ENCODE data around the gene SERPINA1.

SERPINA1 gene

DNA sequence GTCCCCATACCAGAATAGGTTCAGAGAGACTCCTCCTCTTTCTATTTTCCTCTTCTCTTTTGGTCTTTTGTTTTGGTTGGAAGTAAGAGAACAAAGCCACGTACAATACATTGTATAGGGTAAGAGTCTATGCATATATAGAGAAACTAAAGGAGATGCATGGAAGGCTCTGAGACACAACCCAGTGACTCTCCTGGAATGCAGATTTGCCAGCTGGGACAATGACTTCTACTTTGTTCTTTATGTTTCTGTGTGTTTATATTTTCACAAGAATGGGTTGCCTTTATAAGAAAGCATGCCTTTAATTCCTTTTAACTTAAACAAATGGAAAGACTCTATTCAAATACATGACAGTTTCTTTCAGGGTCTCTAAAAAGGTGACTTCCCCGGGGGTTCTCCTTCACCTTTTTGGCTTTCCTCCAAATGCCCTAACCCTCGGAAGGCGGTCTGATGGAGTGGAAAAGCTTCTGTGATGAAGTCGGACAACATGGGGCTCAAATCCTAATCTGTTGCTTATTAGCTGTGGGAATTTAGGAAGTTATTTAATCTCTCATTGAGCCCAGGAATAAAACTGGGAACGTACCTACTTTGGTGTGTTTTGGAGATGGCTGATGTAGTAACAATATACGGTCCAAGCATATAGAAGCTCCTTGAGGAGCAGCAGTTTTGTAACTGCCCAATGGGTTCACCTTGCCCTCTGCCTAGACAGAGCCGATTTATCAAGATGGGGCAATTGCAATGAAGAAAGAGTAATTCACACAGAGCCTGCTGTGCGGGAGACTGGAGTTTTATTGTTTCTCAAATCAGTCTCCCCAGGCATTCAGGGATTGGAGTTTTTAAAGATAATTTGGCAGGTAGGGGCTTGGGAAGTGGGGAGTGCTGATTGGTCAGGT is 9.1 kb upstream of the SERPINA1 start:
- no peak for DNase-seq (ENCODE audit: low read depth)

DNA sequence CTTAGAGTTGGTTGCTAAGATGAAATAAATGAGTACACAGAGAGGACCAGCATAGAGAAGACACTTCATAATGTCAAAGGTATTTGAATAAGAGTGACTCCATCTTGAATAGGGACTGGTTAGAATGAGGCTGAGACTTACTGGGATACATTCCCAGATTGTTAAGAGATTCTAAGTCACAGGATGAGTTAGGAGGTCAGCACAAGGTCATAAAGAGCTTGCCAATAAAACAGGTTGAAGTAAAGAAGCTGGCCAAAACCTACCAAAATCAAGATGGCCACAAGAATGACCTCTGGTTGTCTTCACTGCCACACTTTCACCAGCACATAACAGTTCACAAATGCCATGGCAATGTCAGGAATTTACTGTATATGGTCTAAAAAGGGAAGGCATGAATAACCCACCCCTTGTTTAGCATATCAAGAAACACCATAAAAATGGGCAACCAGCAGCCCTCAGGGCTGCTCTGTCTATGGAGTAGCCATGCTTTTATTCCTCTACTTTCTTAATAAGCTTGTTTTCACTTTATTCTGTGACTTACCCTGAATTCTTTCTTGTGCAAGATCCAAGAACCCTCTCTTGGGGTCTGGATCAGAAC is 8.3 kb upstream of the SERPINA1 start:
- DNase-seq (ENCODE audit: low read depth): no peak

DNA sequence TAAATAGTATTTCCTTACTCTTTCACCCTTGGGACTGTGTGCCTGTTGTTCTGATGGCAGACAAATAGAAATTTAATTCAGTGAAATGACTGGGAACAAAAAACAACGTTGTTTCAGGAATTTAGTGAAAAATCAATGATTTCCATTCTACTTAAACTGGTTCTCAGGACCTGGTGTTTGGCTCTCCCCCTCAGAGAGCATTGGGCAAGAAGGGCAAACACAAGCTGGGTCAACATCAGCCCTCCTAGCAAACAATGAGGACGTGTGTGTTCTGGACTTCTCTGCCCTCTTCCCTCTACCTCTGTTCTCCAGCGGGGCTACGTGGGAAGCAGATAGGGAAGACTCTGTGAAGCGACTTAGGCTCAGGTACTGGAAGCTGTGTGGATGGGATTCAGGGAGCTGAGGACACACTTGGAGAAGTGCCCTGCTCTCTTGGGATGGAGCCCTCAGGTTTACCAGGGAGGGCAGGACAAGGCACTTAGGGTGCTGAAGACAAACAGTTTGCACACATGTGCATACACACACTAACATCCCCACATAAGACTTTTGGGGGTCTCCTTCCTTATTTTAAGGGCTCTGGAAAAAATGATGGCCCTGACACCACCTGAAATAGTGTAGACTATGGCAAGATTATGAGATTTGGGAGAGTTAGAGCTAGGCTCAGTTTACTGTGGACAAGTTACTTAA is 7.6 kb upstream of the SERPINA1 start:
- no peak for DNase-seq (ENCODE audit: low read depth)

DNA sequence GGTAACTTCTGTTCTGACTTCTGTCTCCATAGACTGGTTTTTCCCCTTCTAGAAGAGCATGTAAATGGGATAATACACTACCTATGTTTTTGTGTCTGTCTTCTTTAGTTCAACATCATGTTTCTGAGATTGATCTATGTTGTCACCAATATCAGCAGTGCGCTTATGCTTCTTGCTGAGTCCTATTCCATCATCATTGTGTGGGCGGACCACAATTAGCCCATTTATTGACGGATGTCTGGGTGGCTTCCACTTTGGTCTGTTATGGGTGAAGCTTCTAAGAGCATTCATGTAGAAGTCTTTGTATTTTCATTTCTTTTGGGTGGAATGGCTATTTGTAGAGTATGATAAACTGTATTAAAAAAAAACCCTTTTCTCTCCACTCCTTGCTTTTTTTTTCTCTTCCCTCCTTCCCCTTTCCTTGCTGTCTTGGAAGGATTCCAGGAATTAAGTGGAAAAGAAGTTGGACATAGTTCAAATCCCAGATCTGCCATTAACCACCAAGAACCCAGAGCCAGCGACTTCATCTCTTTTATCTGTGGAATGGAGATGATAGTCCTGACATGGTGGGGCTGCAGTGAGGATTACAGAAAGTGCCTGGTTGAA is 7.0 kb upstream of the SERPINA1 start:
- DNase-seq (ENCODE audit: low read depth): no peak

DNA sequence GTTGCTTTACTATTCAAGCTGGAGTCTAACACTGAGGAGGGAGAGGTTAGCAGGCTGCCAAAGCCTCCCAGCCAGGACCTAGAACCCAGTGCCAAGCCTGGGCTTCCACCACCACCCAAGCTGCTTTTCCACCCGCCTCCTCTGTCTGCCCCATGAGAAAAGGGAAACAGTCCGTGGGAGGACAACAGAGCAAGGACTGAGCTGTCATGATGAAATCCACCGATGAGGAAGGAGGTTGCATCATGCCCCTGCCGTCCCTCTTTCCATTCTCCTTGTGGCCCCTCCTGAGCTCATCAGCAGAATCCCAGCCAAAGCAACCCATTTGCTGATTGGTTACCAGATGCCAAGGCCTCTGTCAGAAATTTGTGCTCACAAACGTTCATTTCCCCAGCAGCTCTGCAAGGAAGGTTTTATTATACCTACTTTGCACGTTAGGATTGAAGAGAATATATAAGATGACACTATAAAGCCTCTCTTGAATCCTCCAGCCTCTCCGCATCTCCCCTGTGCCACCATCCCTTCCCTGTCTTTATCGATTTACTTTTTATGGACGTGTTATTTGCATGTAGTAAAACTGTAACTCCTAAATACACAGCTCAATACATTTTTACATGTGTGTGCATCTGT is 6.3 kb upstream of the SERPINA1 start:
- peak; percentile 82 for DNase-seq (ENCODE audit: low read depth)

DNA sequence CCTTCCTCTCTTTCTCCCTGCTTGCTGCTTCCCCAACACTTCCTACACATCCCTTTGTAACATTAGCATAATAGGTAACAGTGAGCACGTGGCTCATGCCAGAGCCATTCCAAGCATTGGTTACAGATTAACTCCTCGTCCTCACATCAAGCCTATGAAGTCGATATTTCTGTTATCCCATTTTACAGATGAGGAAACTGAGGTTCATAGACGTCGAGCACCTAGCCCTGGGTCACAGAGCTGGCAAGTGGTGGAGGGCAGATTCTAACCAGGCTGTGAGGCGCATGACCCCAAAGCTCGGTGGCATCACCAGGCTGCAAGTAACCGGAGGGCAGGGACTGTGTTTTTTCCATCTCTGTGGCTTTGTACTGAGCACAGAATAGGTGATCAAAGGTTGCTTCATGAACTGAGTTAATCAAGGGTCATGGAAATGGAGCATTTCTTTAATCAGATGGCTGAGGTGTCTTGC is 5.7 kb upstream of the SERPINA1 start:
- DNase-seq (ENCODE audit: low read depth): no peak

DNA sequence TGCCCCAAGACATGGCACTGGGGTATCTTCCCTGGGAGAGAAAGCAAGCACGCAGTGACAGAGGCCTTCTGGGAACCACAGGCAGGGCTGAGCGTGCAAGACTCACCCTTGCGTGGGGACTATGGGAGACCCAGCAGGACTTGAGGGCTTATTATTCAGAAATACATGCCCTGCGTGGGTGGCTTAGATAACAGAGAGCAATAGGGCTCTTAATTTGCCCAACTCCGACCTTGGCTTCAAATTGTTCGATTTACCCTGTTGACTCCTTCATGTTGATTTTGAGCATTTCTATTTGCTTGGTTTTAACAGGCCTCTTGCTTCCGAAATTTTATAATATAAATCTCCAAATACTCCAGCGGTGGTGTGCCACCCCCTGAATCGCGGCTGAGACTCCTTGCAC is 5.1 kb upstream of the SERPINA1 start:
- DNase-seq (ENCODE audit: low read depth): no peak

DNA sequence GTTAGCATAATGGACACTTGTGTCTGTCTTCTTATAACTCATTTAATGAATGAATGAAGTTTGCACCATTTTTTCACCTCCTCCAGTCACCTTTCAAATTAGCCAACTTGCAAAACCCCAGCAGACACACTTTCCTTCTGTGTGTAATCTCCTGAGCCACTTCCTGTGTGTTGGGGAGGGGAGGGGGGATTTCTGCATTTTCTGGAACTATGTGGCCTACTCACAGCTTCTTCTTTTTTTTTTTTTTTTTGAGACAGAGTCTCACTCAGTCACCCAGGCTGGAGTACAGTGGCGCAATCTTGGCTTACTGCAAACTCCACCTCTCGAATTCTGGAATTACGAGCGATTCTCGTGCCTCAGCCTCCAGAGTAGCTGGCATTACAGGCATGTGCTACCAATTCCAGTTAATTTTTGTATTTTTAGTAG is 4.1 kb upstream of the SERPINA1 start:
- peak; percentile 84 for DNase-seq (ENCODE audit: low read depth)

DNA sequence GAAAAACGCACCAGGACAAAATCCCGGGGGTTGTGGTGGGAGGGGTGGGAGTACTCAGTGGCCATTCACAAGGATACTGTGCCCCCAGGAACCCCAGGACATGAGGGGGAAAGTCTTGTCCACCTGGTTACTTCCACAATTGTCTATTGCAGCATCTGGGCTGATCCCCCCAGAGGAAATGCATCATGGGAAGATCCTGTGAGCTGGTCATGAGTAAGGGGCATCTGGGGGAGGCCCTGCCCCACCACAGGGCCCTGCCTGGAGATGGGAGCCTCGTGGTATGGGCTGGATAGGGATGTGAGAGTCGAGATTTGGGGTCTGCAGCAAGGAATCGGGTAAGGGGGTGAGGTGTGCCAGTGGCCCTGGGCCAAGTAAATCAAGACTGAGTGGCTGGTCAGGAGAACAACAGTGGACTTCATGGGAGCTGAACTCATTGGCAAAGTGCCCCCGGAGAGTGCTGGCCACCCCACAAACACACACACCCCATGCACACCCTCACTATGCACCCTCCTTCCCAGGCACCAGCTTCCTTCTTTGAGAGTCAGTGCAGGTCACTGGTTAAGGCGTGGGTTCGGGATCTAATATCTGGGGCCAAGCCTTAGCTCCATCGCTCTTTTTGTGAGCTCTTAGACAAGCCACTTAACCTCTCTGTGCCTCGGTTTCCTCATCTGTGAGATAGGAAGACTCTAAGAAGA is 3.0 kb upstream of the SERPINA1 start:
- DNase-seq (ENCODE audit: low read depth): no peak

DNA sequence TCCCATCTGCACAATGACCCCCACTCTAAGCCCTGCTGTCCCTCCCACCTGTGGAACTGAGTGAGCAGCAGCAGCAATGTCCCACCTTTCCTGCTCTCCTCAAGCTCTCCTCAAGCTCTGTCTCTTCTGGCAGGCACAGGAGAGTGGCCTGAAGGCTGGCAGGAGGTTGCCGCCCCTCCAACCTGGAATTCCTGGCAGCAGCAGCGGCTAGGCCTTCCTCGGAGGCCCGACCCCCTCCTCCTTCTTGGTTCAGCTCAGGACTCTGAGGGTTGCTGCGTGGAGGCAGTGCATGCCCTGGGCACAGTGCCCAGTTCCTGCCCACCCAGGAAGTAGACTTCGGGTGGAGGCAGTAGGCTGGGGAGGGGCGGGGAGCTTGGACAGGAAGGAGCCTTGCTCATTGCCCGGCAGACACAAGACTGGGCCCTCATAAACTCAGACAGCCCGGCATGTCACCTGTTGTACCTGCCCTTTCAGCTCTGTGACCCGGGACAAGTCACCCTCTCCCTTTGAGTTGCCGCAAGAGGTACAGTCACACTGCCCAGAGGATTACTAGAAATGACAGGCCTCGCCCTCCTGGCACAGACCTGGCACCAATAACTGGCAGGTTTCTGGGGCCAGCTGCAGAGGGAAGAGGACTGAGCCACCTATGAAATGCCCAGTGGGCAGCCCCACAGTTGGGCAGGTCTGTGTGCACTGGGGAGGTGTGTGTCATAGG is 2.1 kb upstream of the SERPINA1 start:
- DNase-seq (ENCODE audit: low read depth): peak; percentile 43

DNA sequence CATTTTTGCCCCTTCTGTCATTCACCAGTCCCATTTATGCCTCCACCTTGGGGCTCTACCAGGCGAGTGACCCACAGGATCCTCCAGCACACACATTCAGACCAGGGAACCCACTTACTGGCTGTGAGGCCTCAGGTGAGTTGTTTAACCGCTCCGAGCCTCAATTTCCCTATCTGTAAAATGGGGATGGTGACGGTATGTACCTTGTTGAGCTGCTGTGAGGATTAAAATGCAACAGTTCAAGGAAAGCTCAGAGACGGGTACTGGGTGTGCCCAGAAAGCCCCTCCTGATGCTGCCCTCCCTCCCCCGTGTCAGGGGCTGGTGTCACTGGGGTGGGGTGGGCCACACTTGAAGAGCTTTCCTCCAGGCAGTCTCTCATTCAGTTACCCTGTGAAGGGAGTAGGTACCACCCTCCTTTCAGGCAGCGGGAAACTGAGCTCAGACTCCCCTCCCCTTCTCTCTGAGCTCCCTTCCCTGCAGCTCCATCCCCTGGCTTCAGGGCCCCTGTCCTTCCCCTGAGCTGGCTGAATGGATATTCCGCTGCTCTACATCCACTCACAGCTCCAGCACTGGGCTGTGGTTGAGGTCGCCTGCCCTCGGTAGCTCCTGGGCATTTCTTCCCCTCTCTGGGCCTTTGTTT is 1.4 kb upstream of the SERPINA1 start:
- DNase-seq (ENCODE audit: low read depth): no peak

DNA sequence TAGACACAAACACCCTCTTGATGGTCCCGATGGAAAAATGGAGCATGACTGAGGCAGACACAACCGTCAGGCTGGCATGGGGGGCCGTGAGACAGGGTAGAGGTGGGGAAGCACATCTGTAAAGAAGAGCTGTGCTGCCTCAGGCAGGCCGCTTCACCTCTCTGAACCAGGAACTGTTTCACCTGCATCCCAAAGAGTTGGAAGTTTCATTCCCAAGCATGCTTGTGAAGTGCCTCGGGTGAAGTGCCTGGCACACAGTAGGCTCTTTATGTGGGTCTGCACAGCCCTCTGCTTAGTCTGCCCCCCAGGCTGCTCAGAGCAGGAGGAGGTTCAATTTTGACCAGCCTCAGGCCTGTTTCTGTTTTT is 685 bp upstream of the SERPINA1 start:
- no peak for DNase-seq (ENCODE audit: low read depth)

DNA sequence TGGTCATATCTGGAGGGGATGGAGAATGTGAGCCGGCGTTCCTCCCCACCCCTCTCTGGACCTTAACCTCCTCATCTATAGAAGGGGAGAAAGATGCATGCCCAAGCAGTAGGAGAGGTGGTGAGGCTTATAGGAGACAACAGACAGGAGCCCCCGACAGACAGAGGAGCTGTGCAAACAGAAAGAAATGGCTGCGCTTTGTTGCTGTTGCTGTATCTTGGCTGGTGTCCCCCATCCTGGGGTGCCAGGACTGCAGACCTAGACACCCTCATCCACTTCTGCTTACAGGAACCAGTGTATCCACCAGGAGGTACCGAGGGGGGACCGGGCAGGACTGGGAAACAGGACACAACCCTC is 397 bp downstream of the SERPINA1 start:
- DNase-seq (ENCODE audit: low read depth): no peak

DNA sequence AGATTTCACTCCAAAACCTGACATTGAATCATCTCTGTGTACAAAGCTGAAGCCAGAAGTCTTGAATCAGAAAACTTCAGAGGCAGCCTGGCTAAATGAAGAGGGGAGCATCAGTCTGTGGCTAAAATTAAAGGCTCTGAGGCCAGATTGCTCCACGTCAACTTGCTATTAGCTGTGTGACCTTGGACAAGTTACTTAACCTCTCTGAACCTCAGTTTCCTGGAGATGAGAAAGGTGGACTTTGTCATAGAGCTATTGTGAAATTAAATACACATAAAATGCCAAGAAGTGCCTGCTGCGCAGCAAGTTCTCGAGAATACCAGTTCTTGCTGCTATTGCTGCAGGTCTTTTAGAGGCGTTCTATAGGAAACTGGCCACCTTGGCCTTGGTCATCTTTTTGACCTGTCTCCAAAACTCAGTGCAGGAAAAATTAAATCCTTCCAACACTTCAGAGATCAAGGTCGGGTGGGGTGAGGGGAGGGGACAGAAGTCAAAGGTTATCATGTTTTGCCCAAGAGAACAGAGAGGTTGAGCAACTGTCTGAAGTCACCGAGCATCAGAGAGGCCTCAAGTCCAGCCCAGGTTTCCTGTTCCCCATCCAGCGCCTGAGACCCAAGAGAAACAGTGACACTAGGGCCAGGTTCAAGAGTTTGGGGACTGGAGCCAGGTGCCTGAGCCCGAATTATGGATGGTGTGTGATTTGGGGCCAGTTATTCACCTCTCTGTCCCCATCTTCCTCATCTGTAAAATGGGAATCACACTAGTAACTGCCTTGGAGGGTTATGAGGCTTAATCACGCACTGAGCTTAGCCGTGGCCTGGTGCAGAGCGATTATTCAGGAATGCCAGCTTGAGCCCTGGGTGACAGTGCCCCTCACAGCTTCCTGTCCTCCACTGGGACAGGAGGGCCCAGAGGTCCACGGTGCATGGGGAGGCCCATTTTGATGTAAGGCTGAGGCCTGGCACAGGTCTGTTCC is 1.1 kb downstream of the SERPINA1 start:
- DNase-seq (ENCODE audit: low read depth): peak; percentile 43

DNA sequence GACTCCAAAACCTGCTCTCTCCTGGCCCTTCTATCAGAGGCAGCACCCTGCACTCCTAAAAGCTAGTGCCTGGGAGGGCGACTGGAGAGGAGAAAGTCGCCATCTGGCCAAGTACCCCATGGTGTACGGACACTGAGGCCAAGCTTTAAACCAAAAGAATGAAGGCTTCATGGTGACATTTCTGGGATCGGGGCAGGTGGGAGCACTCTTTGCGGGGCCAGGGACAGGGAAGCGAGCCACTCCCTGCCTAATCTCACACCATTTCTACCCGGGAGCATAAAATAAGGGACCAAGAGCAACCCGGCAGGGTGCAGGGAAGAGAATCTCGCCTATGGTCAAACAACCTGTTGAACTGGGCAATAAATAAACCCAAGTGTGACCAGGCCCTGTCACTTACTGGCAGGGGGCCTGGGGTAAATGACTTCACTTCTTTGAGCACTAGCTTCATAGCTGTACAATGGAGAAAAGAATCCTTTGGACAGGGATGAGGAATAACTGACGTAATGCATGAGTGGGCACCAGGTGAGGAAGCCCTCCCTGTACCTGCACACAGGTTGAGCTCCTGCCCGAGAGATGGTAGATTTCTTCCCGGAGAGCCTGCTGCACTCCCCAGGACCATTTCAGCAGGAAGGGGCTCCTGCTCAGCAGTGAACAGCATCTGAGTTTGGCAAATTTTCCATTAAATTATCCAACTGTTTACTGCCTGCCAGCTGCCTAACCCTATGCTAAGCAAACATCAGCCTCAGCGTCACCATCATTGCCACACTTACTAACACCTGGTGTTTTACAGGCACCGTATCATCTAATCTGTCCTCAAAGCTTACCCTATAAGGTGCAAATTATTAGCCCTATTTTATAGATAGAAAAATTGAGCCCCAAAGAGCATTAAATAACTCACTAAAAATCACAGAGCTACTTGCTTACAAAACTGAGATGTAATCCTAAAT is 2.0 kb downstream of the SERPINA1 start:
- DNase-seq (ENCODE audit: low read depth): no peak

DNA sequence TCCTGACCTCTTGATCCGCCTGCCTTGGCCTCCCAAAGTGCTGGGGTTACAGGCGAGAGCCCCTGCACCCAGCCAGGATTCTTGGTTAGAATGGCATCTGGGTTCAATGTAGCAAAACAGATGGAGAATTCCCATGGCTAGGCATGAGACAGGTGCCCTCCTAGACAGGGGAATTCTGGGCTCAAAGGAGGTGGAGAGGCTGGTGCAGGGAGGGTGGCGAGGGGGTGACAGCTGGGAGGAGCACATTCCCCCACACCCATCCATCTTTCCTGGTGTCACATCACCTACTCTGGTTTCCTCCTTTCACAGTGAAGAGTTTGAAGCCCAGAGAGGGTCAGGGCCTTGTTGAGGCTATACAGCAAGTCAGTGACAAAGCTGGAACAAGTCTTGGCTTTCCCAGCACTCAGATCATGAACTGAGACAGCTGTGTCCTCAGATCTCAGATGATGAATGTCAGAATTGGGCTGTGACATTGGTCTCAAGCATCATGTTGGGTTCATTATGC is 2.8 kb downstream of the SERPINA1 start:
- no peak for DNase-seq (ENCODE audit: low read depth)

DNA sequence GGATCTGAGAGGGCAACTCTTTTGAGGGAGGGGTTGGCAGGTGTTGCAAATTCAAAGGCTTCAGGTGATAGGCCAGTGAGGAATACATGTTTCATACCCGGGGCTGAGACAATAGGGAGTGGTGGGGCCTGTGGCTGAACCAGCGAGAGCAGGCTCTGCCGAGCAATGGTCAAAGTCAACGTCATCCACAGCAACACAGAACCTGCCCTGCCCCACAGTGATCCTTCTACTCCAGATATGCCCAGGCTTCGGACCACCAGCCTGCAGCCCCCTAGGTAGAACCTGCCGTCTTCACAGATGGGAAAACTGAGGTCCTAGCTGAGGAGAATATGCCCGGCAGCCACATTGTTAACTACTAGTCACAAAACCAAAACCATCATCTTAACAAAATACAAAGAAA is 4.1 kb downstream of the SERPINA1 start:
- no peak for DNase-seq (ENCODE audit: low read depth)

DNA sequence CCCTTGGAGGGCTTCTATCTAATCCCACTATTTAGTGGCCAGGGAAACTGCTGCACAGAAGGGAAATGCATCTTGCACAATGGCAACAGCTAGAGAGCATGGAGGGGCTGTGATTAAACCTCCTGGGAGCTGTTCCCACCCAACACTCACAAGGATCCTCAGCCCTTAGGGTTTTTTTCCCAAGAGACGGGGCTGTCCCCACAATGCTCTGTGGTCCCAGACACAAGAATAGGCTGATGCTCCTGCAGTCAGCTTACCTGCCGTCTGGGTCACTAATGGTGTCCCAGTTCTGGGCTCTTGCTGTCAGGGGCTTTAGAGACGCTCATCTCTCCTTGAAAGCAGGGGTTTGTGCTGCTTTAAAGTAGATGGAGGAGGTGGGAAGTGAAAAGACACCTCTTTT is 4.6 kb downstream of the SERPINA1 start:
- no peak for DNase-seq (ENCODE audit: low read depth)

Measured in amniotic epithelial cell (primary cell).